GM12801 (cell line): ENCODE results near the gene SHISA9.

Experiments used
- CTCF ChIP-seq: IDR thresholded peaks from one replicate; pipeline ENCODE4 v1.5.1; 2011; ENCODE audit warnings: control low read depth; ENCODE audit not compliant: insufficient read length; ENCODE audit errors: extremely low read depth

SHISA9 gene

DNA sequence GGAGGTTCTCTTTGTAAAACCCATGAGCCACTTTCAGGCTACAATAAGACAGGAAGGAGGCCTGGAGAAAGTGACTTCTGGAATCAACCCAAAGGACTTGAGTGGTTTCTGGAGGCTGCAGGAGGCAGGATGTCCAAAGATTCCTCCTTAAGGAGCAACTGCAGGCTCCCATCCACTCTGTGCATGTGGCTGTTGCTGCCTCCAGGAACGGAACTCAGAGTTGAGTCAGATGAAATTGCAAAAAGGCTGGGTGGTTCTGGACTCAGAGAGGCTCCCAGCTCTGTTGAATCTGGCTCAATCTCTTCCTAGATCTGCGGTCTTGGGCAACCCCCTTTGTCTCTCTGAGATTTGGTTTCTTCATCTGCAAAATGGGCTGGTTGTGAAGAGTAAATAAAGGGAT lies 197.1 kb downstream of the SHISA9 start:
- no peak for TF ChIP-seq CTCF

DNA sequence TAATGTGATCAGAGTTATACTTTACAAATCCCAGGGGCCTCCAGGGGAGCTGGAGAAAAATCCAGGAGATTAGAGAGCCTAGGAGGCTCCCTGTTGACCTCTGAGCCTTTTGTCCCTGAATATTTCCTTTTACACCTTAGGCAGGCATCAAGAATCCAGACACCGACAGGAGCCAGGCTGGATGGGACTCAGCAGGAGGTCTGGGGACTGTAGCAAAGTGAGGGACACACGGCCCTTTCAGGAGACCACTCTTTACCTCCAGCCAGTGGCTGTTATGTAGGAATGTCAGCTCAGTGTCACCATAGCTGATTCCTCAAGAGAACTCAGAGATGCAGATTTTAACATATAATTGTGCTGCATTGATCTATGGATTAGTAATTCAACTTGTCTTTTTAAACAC lies 198.4 kb downstream of the SHISA9 start:
- no peak for TF ChIP-seq CTCF

GRCh38 chr16:13100970-13101369 lies 199.6 kb downstream of the SHISA9 start:
- no peak for TF ChIP-seq CTCF

DNA sequence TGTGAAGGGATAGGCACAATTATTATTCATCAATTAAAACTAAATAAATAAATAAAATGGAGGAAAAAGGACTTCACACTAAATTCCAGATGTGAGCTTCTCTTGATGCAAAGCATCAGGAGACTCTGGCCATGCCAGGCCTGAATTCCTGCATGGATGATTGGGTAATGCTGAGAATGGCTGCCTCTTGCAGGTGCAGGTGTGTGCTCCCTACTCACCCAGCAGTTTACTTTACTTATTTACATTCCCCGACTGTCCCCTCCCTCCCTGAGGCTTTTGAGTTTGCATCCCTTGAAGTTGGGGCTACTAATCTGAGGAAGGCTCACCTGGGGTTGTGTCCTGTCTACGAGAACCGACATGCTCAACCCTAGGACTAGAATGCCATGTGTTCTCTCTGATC lies 200.4 kb downstream of the SHISA9 start:
- TF ChIP-seq CTCF: no peak

DNA sequence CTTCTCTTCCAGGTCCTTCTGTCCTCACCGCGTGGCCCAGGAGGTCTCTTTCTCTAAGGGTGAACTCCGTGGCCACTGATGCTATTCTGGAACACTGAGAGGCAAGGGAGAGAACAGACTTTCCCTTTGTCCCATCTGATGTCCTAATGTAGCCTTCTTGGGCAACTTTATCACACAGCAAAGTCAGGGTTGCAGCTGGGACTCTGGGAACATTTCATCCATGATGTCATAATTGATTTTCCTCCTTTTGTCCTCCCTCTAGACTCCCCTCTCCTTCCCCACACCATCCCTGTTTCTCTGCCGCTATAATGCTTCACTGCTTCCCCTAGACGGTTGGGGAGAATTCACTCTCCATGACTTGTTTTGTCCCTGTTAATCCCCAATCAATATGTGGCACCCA lies 201.0 kb downstream of the SHISA9 start:
- no peak for TF ChIP-seq CTCF

DNA sequence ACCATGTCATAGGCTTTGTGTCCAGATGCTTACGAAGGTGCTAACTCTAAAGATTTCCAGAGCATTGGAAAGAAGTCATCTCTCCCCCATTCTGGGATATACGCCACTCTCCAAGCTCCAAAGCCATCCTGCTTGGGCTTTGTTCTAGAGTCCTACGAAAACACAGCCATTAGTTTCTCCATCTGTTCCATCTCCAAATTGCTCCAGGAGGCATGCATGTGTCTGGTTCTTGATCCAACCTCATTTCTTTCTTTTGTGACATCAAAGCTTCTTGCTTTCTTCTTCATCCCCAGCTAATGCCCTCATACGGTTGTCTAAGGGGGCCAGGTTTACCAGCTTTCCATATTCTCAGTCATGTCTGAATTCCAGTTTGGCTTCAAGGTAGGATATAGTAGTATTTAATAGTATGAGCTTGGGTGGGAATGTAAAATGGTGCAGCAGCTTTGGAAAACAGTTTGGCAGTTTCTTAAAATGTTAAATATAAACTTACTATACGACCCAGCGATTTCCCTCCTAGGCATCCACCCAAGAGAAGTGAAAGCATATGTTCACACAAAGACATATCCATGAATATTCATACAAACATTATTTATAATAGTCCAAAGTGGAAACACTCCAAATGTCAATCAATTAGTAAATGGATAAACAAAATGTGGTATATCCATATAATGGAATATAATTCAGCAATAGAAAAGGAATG lies 202.6 kb downstream of the SHISA9 start:
- no peak for TF ChIP-seq CTCF

GRCh38 chr16:13104772-13105171 lies 203.4 kb downstream of the SHISA9 start:
- no peak for TF ChIP-seq CTCF

GRCh38 chr16:13105427-13105826 lies 204.0 kb downstream of the SHISA9 start:
- TF ChIP-seq CTCF: no peak
